DND-41 (cell line): ENCODE data around the gene WDR36.

Source experiments
- CTCF ChIP-seq: IDR thresholded peaks from 2 replicates; pipeline ENCODE4 v1.5.1; 2012; ENCODE audit warnings: borderline replicate concordance, low read length, moderate library complexity, mild to moderate bottlenecking; ENCODE audit not compliant: poor library complexity, severe bottlenecking; ENCODE audit errors: extremely low read depth
- EZH2 ChIP-seq: IDR thresholded peaks from 3 replicates; pipeline ENCODE4 v1.6.1; 2012; ENCODE audit warnings: borderline replicate concordance, low read depth, mild to moderate bottlenecking, moderate library complexity, low read length, inconsistent platforms; ENCODE audit not compliant: severe bottlenecking

- TF ChIP-seq EZH2 (no peak), CTCF (no peak)
These were observed 78.1 kb downstream of the WDR36 start for GRCh38 chr5:111170279-111170678.
